ENCODE data around the gene CDPF1. TPM values are rescaled to one million over a fixed set of nuclear protein-coding genes. Genes with fewer than 3 reads are reported as not detected.

CDPF1 gene
- total RNA-seq, 1 experiment from 2014 or later, result 8.1 TPM

DNA sequence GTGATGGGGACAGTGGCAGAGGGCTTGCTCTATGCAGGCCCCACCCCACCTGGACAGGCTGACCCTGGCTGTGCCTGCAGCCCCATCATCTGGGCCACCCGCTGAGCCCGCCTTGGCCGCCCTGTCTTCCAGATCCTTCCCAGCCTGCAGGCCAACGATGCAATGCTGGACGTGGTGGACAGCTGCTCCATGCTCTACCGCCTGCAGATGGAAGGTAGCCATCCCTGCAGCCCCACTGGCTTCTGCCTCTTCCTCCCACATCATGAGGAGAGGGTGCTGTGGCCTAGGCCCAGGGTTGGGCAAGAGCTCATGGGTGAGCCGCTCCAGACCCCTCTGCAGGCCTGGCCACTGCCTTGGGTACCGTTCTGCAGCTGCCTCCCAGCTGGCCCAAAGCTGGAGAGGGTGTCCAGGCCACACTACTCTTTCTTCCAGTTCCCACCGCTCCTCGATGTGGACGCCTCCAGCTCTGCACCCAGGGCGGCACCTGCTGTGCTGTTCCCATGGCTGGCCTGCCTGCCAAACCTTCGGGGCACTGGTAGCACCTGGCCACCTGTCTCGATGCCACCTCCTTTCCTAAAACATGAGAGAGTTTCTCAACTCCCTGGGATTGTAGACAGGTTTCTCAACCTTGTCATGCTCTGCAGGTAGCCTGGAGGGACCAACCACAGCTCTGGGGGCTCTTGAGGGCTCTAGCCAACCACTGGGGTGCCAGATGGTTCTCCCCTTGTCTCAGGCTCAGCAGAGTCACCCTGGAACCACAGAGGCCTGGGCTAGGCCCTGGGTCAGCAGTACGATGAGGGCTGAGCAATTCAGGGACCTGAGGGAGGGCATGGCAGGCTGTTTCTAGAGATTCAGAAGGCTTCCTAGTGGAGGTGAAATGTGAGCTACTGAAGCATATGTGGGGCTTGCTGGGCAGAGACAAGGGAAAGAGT lies 37.1 kb upstream of the CDPF1 start:
- Mint-ChIP-seq H3K9me3 (no peaks in the 10 kb centered on the region), H3K4me3 (no peak overlapping the region), H3K27ac (peak overlapping the region in 1 of 3 experiments; percentile 77; a peak in 1 of 7 replicates), H3K27me3 (ENCODE audit: low read depth) (no peaks in the 10 kb centered on the region; the same call in 1 of the 2 replicates), H3K4me1 (no peaks in the 10 kb centered on the region), H3K36me3 (ENCODE audit: insufficient read depth in 1 of 3, low read depth in 3 of 3) (peaks cover 11 to 38% (median 30%) of the 10 kb centered on the region in 3 experiments; a peak in 6 of 7 replicates)
- no peak overlapping the region for H3K27ac ChIP-seq (ENCODE audit: insufficient read length, low read depth, low read length)
- no peak overlapping the region for H4K5ac ChIP-seq (ENCODE audit: insufficient read length, low read depth, low read length)
- H3K4me1 ChIP-seq (ENCODE audit: insufficient read depth, low read length), result no peaks in the 10 kb centered on the region
- no peaks in the 10 kb centered on the region for H3K9me3 ChIP-seq (ENCODE audit: control insufficient read depth, low read depth, low read length)
- no peak overlapping the region for H3K56ac ChIP-seq (ENCODE audit: insufficient read length, low read depth, low read length)
- no peaks in the 10 kb centered on the region for H3K79me1 ChIP-seq (ENCODE audit: insufficient read depth, low read depth, low read length, poor library complexity, severe bottlenecking)
- no peak overlapping the region for H3K18ac ChIP-seq (ENCODE audit: insufficient read length, low read depth, low read length)
- no CpG with 5 or more reads among the region's 15 CpGs for WGBS (ENCODE audit: extremely low coverage, insufficient read length, low lambda C conversion rate)
- no peak overlapping the region for H2BK15ac ChIP-seq (ENCODE audit: low read depth, low read length)
- no peaks in the 10 kb centered on the region for H4K20me1 ChIP-seq (ENCODE audit: control insufficient read depth, insufficient read depth, insufficient read length)
- no peak overlapping the region for H2BK12ac ChIP-seq (ENCODE audit: insufficient read length, low read depth, low read length)
- H3K9ac ChIP-seq (ENCODE audit: extremely low read depth, insufficient read length, low read length), result no peak overlapping the region
- no peak overlapping the region for H3T11ph ChIP-seq (ENCODE audit: low read length)
- no peak overlapping the region for H3K4me2 ChIP-seq (ENCODE audit: insufficient read depth, insufficient read length, low read length)
- DNase-seq, result no peak
- H4K91ac ChIP-seq (ENCODE audit: insufficient read length, low read depth, low read length), result no peak overlapping the region
- H3K27me3 ChIP-seq (ENCODE audit: insufficient read depth, low read length), result no peaks in the 10 kb centered on the region
- no peak overlapping the region for H3K14ac ChIP-seq (ENCODE audit: insufficient read depth, low read length)
- H2BK120ac ChIP-seq (ENCODE audit: low read depth, low read length, poor library complexity, severe bottlenecking), result no peak overlapping the region
- H3K23ac ChIP-seq (ENCODE audit: insufficient read length, low read depth, low read length), result no peak overlapping the region
- H4K8ac ChIP-seq (replicated peaks; ENCODE audit: insufficient read length, low read depth, low read length), result no peak overlapping the region
- TF ChIP-seq, protein P1, sequence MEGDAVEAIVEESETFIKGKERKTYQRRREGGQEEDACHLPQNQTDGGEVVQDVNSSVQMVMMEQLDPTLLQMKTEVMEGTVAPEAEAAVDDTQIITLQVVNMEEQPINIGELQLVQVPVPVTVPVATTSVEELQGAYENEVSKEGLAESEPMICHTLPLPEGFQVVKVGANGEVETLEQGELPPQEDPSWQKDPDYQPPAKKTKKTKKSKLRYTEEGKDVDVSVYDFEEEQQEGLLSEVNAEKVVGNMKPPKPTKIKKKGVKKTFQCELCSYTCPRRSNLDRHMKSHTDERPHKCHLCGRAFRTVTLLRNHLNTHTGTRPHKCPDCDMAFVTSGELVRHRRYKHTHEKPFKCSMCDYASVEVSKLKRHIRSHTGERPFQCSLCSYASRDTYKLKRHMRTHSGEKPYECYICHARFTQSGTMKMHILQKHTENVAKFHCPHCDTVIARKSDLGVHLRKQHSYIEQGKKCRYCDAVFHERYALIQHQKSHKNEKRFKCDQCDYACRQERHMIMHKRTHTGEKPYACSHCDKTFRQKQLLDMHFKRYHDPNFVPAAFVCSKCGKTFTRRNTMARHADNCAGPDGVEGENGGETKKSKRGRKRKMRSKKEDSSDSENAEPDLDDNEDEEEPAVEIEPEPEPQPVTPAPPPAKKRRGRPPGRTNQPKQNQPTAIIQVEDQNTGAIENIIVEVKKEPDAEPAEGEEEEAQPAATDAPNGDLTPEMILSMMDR (conservative IDR thresholded peaks at IDR 0.05), result no peak
- no peak overlapping the region for H2BK20ac ChIP-seq (ENCODE audit: low read depth, low read length, poor library complexity, severe bottlenecking)
- H2AFZ ChIP-seq (ENCODE audit: low read length), result no peak overlapping the region
- no peak overlapping the region for H2BK5ac ChIP-seq (ENCODE audit: insufficient read length, low read length)
- H3K79me2 ChIP-seq (ENCODE audit: insufficient read depth, low read length), result no peaks in the 10 kb centered on the region
- no peaks in the 10 kb centered on the region for H3K23me2 ChIP-seq (ENCODE audit: insufficient read length, low read depth, low read length, poor library complexity, severe bottlenecking)
- H2AK5ac ChIP-seq (ENCODE audit: insufficient read length, low read length), result no peak overlapping the region
- no peak overlapping the region for H3K4ac ChIP-seq (ENCODE audit: low read depth, low read length)
